IMR-90 (cell line): ENCODE results near the gene MYO10.

Source experiments
- BHLHE40 ChIP-seq: fragments of 150-350 bp; IDR thresholded peaks from 2 replicates; pipeline ENCODE4 v1.6.1; 2016; ENCODE audit warnings: mild to moderate bottlenecking, low read depth, low read length
- CEBPB ChIP-seq: IDR thresholded peaks from 2 replicates; pipeline ENCODE4 v1.6.1; 2012; ENCODE audit warnings: low read depth, low read length, improper control_type of control experiment
- CHD1 ChIP-seq: IDR thresholded peaks from 2 replicates; pipeline ENCODE4 v1.6.1; 2012; ENCODE audit warnings: low read depth, low read length, improper control_type of control experiment
- MAZ ChIP-seq: IDR thresholded peaks from 2 replicates; pipeline ENCODE4 v1.6.1; 2012; ENCODE audit warnings: low read depth, mild to moderate bottlenecking, low read length, improper control_type of control experiment, moderate library complexity, borderline replicate concordance
- MXI1 ChIP-seq: IDR thresholded peaks from 2 replicates; pipeline ENCODE4 v1.6.1; 2012; ENCODE audit warnings: low read depth, mild to moderate bottlenecking, low read length, moderate library complexity, borderline replicate concordance
- NFE2L2 ChIP-seq: fragments of 150-350 bp; IDR thresholded peaks from 2 replicates; pipeline ENCODE4 v1.6.1; 2016; ENCODE audit warnings: low read depth, mild to moderate bottlenecking, low read length
- POLR2A ChIP-seq: IDR thresholded peaks from 2 replicates; pipeline ENCODE4 v1.6.1; 2012; ENCODE audit warnings: mild to moderate bottlenecking, low read depth, low read length
- RAD21 ChIP-seq: IDR thresholded peaks from 2 replicates; pipeline ENCODE4 v1.6.1; 2012; ENCODE audit warnings: low read length, improper control_type of control experiment
- RCOR1 ChIP-seq: IDR thresholded peaks from 2 replicates; pipeline ENCODE4 v1.6.1; 2012; ENCODE audit warnings: mild to moderate bottlenecking, low read length, improper control_type of control experiment; ENCODE audit not compliant: insufficient replicate concordance
- RFX5 ChIP-seq: IDR thresholded peaks from 2 replicates; pipeline ENCODE4 v1.8.0; 2012; ENCODE audit warnings: low read depth, mild to moderate bottlenecking, low read length, moderate library complexity
- TF ChIP-seq, protein P1 (sequence below): conservative IDR thresholded peaks from 2 replicates; pipeline ENCODE4 v1.5.1; 2012; ENCODE audit warnings: mild to moderate bottlenecking, low read depth, low read length, improper control_type of control experiment
- TF ChIP-seq, protein P2 (sequence below): fragments of 150-350 bp; IDR thresholded peaks from 2 replicates; pipeline ENCODE4 v1.6.1; 2016; ENCODE audit warnings: low read depth, mild to moderate bottlenecking, low read length, moderate library complexity, borderline replicate concordance
- TF ChIP-seq, protein P3 (sequence below): fragments of 150-350 bp; IDR thresholded peaks from 2 replicates; pipeline ENCODE4 v1.6.1; 2017; ENCODE audit warnings: mild to moderate bottlenecking, antibody characterized with exemption, low read length, low read depth

DNA sequence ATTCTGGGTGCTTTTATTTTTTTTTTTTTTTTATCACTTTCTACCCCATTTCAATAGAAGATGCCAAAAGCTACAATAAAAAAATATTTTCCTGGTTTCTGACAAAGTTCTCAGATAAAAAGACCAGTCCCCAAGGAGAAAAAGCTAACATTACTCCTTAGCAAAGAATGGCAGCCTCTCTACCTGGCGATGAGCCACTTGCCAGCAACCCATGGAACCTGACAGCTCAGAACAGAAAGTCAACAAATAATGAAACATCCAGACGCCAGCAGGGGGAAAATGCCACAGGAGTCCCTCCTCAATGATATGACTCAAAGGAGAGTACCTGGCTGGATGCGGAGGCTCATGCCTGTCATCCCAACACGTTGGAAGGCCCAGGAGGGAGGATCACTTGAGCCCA, 123.2 kb downstream of the MYO10 start:
- TF ChIP-seq, protein P1, sequence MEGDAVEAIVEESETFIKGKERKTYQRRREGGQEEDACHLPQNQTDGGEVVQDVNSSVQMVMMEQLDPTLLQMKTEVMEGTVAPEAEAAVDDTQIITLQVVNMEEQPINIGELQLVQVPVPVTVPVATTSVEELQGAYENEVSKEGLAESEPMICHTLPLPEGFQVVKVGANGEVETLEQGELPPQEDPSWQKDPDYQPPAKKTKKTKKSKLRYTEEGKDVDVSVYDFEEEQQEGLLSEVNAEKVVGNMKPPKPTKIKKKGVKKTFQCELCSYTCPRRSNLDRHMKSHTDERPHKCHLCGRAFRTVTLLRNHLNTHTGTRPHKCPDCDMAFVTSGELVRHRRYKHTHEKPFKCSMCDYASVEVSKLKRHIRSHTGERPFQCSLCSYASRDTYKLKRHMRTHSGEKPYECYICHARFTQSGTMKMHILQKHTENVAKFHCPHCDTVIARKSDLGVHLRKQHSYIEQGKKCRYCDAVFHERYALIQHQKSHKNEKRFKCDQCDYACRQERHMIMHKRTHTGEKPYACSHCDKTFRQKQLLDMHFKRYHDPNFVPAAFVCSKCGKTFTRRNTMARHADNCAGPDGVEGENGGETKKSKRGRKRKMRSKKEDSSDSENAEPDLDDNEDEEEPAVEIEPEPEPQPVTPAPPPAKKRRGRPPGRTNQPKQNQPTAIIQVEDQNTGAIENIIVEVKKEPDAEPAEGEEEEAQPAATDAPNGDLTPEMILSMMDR, result 0 out of 2 replicates have a peak, but pooled peaks have one; percentile 7
- TF ChIP-seq CEBPB (no peak), RFX5 (no peak), MXI1 (no peak), RAD21 (no peak), POLR2A (no peak), CHD1 (no peak), RCOR1 (no peak), BHLHE40 (no peak), NFE2L2 (no peak), MAZ (no peak)
- TF ChIP-seq, protein P2, sequence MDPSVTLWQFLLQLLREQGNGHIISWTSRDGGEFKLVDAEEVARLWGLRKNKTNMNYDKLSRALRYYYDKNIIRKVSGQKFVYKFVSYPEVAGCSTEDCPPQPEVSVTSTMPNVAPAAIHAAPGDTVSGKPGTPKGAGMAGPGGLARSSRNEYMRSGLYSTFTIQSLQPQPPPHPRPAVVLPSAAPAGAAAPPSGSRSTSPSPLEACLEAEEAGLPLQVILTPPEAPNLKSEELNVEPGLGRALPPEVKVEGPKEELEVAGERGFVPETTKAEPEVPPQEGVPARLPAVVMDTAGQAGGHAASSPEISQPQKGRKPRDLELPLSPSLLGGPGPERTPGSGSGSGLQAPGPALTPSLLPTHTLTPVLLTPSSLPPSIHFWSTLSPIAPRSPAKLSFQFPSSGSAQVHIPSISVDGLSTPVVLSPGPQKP, result no peak
- TF ChIP-seq, protein P3, sequence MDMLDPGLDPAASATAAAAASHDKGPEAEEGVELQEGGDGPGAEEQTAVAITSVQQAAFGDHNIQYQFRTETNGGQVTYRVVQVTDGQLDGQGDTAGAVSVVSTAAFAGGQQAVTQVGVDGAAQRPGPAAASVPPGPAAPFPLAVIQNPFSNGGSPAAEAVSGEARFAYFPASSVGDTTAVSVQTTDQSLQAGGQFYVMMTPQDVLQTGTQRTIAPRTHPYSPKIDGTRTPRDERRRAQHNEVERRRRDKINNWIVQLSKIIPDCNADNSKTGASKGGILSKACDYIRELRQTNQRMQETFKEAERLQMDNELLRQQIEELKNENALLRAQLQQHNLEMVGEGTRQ, result no peak
